B cell (primary cell): Measurements from ENCODE around the gene GLRX. TPM values are rescaled to one million over a fixed set of nuclear protein-coding genes. Genes with fewer than 3 reads are reported as not detected.

Source experiments
- ATAC-seq: fragments of 200-7000 bp; cut with Tn5 transposase; one replicate; pipeline ENCODE4 v1.10.0; 2021; ENCODE audit warnings: low read depth, mild to moderate bottlenecking, moderate number of reproducible peaks, moderate library complexity
- CTCF ChIA-PET: fragments of 350-600 bp; sonication (Branson Sonifier 250); formaldehyde crosslinking; loops from one replicate; lab custom pipeline; 2021; ENCODE audit warnings: antibody characterized with exemption, inconsistent platforms; lab: Charles Lee
- POLR2A ChIA-PET: fragments of 350-600 bp; sonication (Branson Sonifier 250); formaldehyde crosslinking; loops from one replicate; lab custom pipeline; 2021; ENCODE audit warnings: antibody characterized with exemption; lab: Charles Lee
- DNase-seq: peaks from one replicate; pipeline ENCODE4 v3.0.0; 2013
- H2AFZ ChIP-seq: 2 replicates; pipeline ENCODE4 v1.6.1; 2012; ENCODE audit warnings: mild to moderate bottlenecking, low read depth, low read length; ENCODE audit not compliant: insufficient read depth, poor library complexity, severe bottlenecking
- H3K27ac ChIP-seq, 2 donors: 1 replicate in 1 of 2; 2 replicates in 1 of 2; pipeline ENCODE4 v1.5.1; 2012 to 2013; ENCODE audit warnings: low read length in 2 of 2, mild to moderate bottlenecking in 2 of 2, moderate library complexity in 1 of 2
- H3K27me3 ChIP-seq, 4 experiments: fragments of 200-600 bp in 1 of 4; sonication (generic) in 1 of 4; replicated peaks in 1 of 4; 1 replicate in 2 of 4; 2 replicates in 2 of 4; pipeline versions ENCODE4 v1.6.1 to v1.7.0; 2013 to 2016; ENCODE audit warnings: low read length in 3 of 4, mild to moderate bottlenecking in 2 of 4, mixed read lengths in 1 of 4, moderate library complexity in 1 of 4; ENCODE audit not compliant: insufficient read depth in 4 of 4, control insufficient read depth in 3 of 4; ENCODE audit errors: control extremely low read depth in 1 of 4
- H3K36me3 ChIP-seq, 2 experiments: replicated peaks in 1 of 2; 1 replicate in 1 of 2; 2 replicates in 1 of 2; pipeline versions ENCODE4 v1.6.1 to v1.7.1; 2013; ENCODE audit warnings: low read length in 1 of 2; ENCODE audit not compliant: insufficient read depth in 2 of 2, control insufficient read depth in 1 of 2; ENCODE audit errors: control extremely low read depth in 1 of 2, extremely low read depth in 1 of 2
- H3K4me1 ChIP-seq, 2 donors: fragments of 200-600 bp in 1 of 2; sonication (generic) in 1 of 2; 1 replicate in 1 of 2; 2 replicates in 1 of 2; pipeline versions ENCODE4 v1.5.1 to v1.6.1; 2013 to 2017; ENCODE audit warnings: low read length in 2 of 2; ENCODE audit not compliant: control insufficient read depth in 2 of 2, insufficient read depth in 2 of 2
- H3K4me2 ChIP-seq: replicated peaks from 2 replicates; pipeline ENCODE3; 2012; ENCODE audit warnings: mild to moderate bottlenecking, low read depth, low read length; ENCODE audit not compliant: poor library complexity, severe bottlenecking
- H3K4me3 ChIP-seq, 5 experiments: fragments of 200-600 bp in 1 of 5; sonication (generic) in 1 of 5; 1 replicate in 3 of 5; 2 replicates in 2 of 5; pipeline versions ENCODE4 v1.5.1 to v1.7.0; 2011 to 2016; ENCODE audit warnings: low read length in 4 of 5, mild to moderate bottlenecking in 4 of 5, low read depth in 2 of 5, control low read depth in 1 of 5, moderate library complexity in 1 of 5; ENCODE audit not compliant: insufficient read depth in 1 of 5; ENCODE audit errors: control extremely low read depth in 1 of 5, extremely low read depth in 1 of 5
- H3K79me2 ChIP-seq: fragments of 200-600 bp; sonication (generic); one replicate; pipeline ENCODE4 v1.6.0; 2016; ENCODE audit warnings: low read length; ENCODE audit not compliant: control insufficient read depth, insufficient read depth
- H3K9ac ChIP-seq: fragments of 200-600 bp; sonication (generic); 2 replicates; pipeline ENCODE4 v1.6.1; 2017; ENCODE audit warnings: mild to moderate bottlenecking, low read length, moderate library complexity
- H3K9me3 ChIP-seq, 3 donors: one replicate each; pipeline versions ENCODE4 v1.6.1 to v1.7.1; 2013; ENCODE audit warnings: low read length in 2 of 3; ENCODE audit not compliant: control insufficient read depth in 2 of 3, insufficient read depth in 1 of 3; ENCODE audit errors: control extremely low read depth in 1 of 3
- H4K20me1 ChIP-seq: 2 replicates; pipeline ENCODE4 v1.6.0; 2012; ENCODE audit warnings: mild to moderate bottlenecking, low read length; ENCODE audit not compliant: insufficient read depth, control insufficient read depth, poor library complexity, severe bottlenecking
- H3K27ac Mint-ChIP-seq: one replicate; pipeline ENCODE4 v1.8.0; 2021; ENCODE audit warnings: mixed read lengths
- H3K27me3 Mint-ChIP-seq: one replicate; pipeline ENCODE4 v1.8.0; 2021; ENCODE audit warnings: mixed read lengths
- H3K4me1 Mint-ChIP-seq: one replicate; pipeline ENCODE4 v1.8.0; 2021; ENCODE audit warnings: mixed read lengths
- H3K4me3 Mint-ChIP-seq: one replicate; pipeline ENCODE4 v1.8.0; 2021; ENCODE audit warnings: mixed read lengths
- H3K9me3 Mint-ChIP-seq: one replicate; pipeline ENCODE4 v1.8.0; 2022; ENCODE audit warnings: mixed read lengths; ENCODE audit not compliant: insufficient read depth
- EZH2 ChIP-seq: IDR thresholded peaks from 2 replicates; pipeline ENCODE4 v1.6.1; 2012; ENCODE audit warnings: borderline replicate concordance, low read depth, mild to moderate bottlenecking, moderate library complexity, low read length; ENCODE audit not compliant: insufficient read depth, poor library complexity, severe bottlenecking
- WGBS: methylation state at CpG from one replicate; pipeline ENCODE4 v1.1.5; 2013; ENCODE audit warnings: missing lambda C conversion rate; ENCODE audit not compliant: insufficient coverage; 5-methylcytosine and 5-hydroxymethylcytosine counted together
- intact Hi-C: fragments of 100-400 bp; cut with micrococcal nuclease; formaldehyde crosslinking; loops from one replicate; pipeline ENCODE4 v1.10.0; 2022
- polyA plus RNA-seq: library from polyadenylated mRNA; depleted of rRNA; stranded (reverse); fragments of >200 nt; gene quantifications from 2 replicates; pipeline ENCODE4 v1.2.3, GENCODE V29; 2012
- total RNA-seq, 2 donors: library from RNA; stranded (reverse); fragments of 120-200 nt in 1 of 2; gene quantifications; 1 replicate in 1 of 2; 2 replicates in 1 of 2; pipeline versions ENCODE4 v1.2.3 to v1.2.4, GENCODE V29; 2013 to 2022
- TF ChIP-seq, protein P1 (sequence below): fragments of 200-600 bp; IDR thresholded peaks from one replicate; pipeline ENCODE4 v1.8.0; 2022; ENCODE audit warnings: antibody characterized with exemption, mild to moderate bottlenecking

GLRX gene
- total and polyA plus RNA-seq, 2 donors (not counting 1 experiment from before 2014, with no cell fraction given) = 44.6 to 54.8 TPM

- H3K27me3 ChIP-seq = peaks cover 0 to 6% (median 1%) of the 10 kb centered on the region in 4 experiments
- H3K79me2 ChIP-seq = no peaks in the 10 kb centered on the region
- H3K27ac ChIP-seq = no peak overlapping the region
- peaks cover 33% of the 10 kb centered on the region for H3K4me1 Mint-ChIP-seq
- ChIA-PET POLR2A (no interaction called here), CTCF (interaction anchor here (0.5 to 7.0 kb wide), 11 partner anchors 9 to 740 kb away, joined by 3 to 151 read pairs (median 6); no protein-coding TSS in a partner anchor)
- H3K4me3 Mint-ChIP-seq = peak overlapping the region; percentile 0
- H3K36me3 ChIP-seq = no peaks in the 10 kb centered on the region
- H3K9ac ChIP-seq = no peak overlapping the region
- 60% methylated on average over 4 of the region's 8 CpGs for WGBS
- no peak overlapping the region for H3K27ac Mint-ChIP-seq
- H4K20me1 ChIP-seq = no peaks in the 10 kb centered on the region
- no peak for DNase-seq
- H3K9me3 ChIP-seq = no peaks in the 10 kb centered on the region
- H3K4me1 ChIP-seq = peaks cover 15 to 21% of the 10 kb centered on the region in 2 donors
- no peak for TF ChIP-seq EZH2
- peaks cover 11% of the 10 kb centered on the region for H3K27me3 Mint-ChIP-seq
- intact Hi-C loops = loop anchor here (5.0 kb wide), 1 partner anchor 100 kb away; the partner anchor contains the start of gene ELL2
- no peaks in the 10 kb centered on the region for H3K9me3 Mint-ChIP-seq
- no peak overlapping the region for H3K4me3 ChIP-seq
- no peak for ATAC-seq
- H2AFZ ChIP-seq = peak overlapping the region; percentile 60
- peak overlapping the region; percentile 56 for H3K4me2 ChIP-seq
Observed at GRCh38 chr5:95861864-95862561, 39.5 kb upstream of the GLRX start.

GRCh38 chr5:95861221-95861863 is 38.8 kb upstream of the GLRX start:
- ChIA-PET CTCF (interaction anchor here (0.8 to 7.0 kb wide), 10 partner anchors 9 to 741 kb away, joined by 3 to 151 read pairs (median 6); no protein-coding TSS in a partner anchor), POLR2A (interaction anchor here (0.7 kb wide), 1 partner anchor 1239 kb away, joined by 3 read pairs; no protein-coding TSS in a partner anchor)
- ATAC-seq = no peak
- peak overlapping the region; percentile 61 for H3K4me3 Mint-ChIP-seq
- intact Hi-C loops = loop anchor here (5.0 kb wide), 1 partner anchor 101 kb away; the partner anchor contains the start of gene ELL2
- no peaks in the 10 kb centered on the region for H3K9me3 ChIP-seq
- no peaks in the 10 kb centered on the region for H3K36me3 ChIP-seq
- peak overlapping the region in 1 of 5 experiments; percentile 1 for H3K4me3 ChIP-seq
- H3K79me2 ChIP-seq = no peaks in the 10 kb centered on the region
- H4K20me1 ChIP-seq = no peaks in the 10 kb centered on the region
- 2% methylated on average over 11 of the region's 14 CpGs for WGBS
- H2AFZ ChIP-seq = peak overlapping the region; percentile 60
- H3K4me2 ChIP-seq = peak overlapping the region; percentile 56
- peaks cover 15 to 19% of the 10 kb centered on the region in 2 donors for H3K4me1 ChIP-seq
- peaks cover 11% of the 10 kb centered on the region for H3K27me3 Mint-ChIP-seq
- peaks cover 30% of the 10 kb centered on the region for H3K4me1 Mint-ChIP-seq
- peaks cover 0 to 6% (median 1%) of the 10 kb centered on the region in 4 experiments for H3K27me3 ChIP-seq
- TF ChIP-seq EZH2 = no peak
- TF ChIP-seq, protein P1, sequence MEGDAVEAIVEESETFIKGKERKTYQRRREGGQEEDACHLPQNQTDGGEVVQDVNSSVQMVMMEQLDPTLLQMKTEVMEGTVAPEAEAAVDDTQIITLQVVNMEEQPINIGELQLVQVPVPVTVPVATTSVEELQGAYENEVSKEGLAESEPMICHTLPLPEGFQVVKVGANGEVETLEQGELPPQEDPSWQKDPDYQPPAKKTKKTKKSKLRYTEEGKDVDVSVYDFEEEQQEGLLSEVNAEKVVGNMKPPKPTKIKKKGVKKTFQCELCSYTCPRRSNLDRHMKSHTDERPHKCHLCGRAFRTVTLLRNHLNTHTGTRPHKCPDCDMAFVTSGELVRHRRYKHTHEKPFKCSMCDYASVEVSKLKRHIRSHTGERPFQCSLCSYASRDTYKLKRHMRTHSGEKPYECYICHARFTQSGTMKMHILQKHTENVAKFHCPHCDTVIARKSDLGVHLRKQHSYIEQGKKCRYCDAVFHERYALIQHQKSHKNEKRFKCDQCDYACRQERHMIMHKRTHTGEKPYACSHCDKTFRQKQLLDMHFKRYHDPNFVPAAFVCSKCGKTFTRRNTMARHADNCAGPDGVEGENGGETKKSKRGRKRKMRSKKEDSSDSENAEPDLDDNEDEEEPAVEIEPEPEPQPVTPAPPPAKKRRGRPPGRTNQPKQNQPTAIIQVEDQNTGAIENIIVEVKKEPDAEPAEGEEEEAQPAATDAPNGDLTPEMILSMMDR = no peak
- H3K27ac ChIP-seq = no peak overlapping the region
- peak; percentile 41 for DNase-seq
- peak overlapping the region; percentile 27 for H3K9ac ChIP-seq
- no peaks in the 10 kb centered on the region for H3K9me3 Mint-ChIP-seq
- H3K27ac Mint-ChIP-seq = no peak overlapping the region
